ENCODE data around the gene ASF1A. TPM values are rescaled to one million over a fixed set of nuclear protein-coding genes. Genes with fewer than 3 reads are reported as not detected.

The ASF1A gene
- total and polyA plus RNA-seq, 2 experiments from 2014 or later = 25.4 to 72.2 TPM

- peaks cover 5% of the 10 kb centered on the region for H3K27me3 Mint-ChIP-seq (ENCODE audit: insufficient read depth, low read depth, poor library complexity)
- DNase-seq (ENCODE audit: low spot score) = no peak
- H2AFZ ChIP-seq = peak overlapping the region; percentile 52; the same call in 1 of the 2 replicates
- no peak overlapping the region for H3K4me3 ChIP-seq
- H3K9me2 ChIP-seq (ENCODE audit: insufficient read depth) = no peaks in the 10 kb centered on the region
- no peaks in the 10 kb centered on the region for H3K27me3 ChIP-seq (ENCODE audit: insufficient read depth)
- H3K4me1 Mint-ChIP-seq = peaks cover 29% of the 10 kb centered on the region
- H4K20me1 ChIP-seq (replicated peaks; ENCODE audit: insufficient read depth) = no peaks in the 10 kb centered on the region
- H3K4me1 ChIP-seq (ENCODE audit: insufficient read depth) = peaks cover 11% of the 10 kb centered on the region
- H3K27ac ChIP-seq (ENCODE audit: low read depth) = peak overlapping the region; percentile 11; the same call in 1 of the 2 replicates
- peak overlapping the region; percentile 12; the same call in 1 of the 2 replicates for H3K4me2 ChIP-seq
- no peaks in the 10 kb centered on the region for H3K9me3 Mint-ChIP-seq
- H3F3A ChIP-seq (replicated peaks; ENCODE audit: low read depth) = no peaks in the 10 kb centered on the region
- no peaks in the 10 kb centered on the region for H3K36me3 Mint-ChIP-seq (ENCODE audit: low read depth)
- ATAC-seq = peak; percentile 30; the same call in 2 of the 3 replicates
- H3K36me3 ChIP-seq (ENCODE audit: insufficient read depth) = no peaks in the 10 kb centered on the region
- H3K4me3 Mint-ChIP-seq = no peak overlapping the region
- H3K27ac Mint-ChIP-seq = peak overlapping the region; percentile 84
- H3K79me2 ChIP-seq (replicated peaks; ENCODE audit: insufficient read depth) = peaks cover 36% of the 10 kb centered on the region
- TF ChIP-seq CTCF (conservative IDR thresholded peaks at IDR 0.05; ENCODE audit: low read depth in 2 of 2) = no peak
- no peak for TF ChIP-seq POLR2AphosphoS5 (IDR thresholded peaks at IDR 0.05; ENCODE audit: low read depth)
- TF ChIP-seq ZNF462 (CRISPR knock-in tag; IDR thresholded peaks at IDR 0.05) = no peak
- TF ChIP-seq ZNF331 (CRISPR knock-in tag; IDR thresholded peaks at IDR 0.05; ENCODE audit: low read depth) = no peak
- no peak for TF ChIP-seq REST (IDR thresholded peaks at IDR 0.05; ENCODE audit: unreplicated experiment)
- no peak for TF ChIP-seq EZH2 (IDR thresholded peaks at IDR 0.05; ENCODE audit: low read depth, unreplicated experiment)
- TF ChIP-seq NANOG (IDR thresholded peaks at IDR 0.05; ENCODE audit: borderline replicate concordance) = no peak
- no peak for TF ChIP-seq JUNB (IDR thresholded peaks at IDR 0.05; ENCODE audit: unreplicated experiment)
- TF ChIP-seq CREB1 (CRISPR knock-in tag; IDR thresholded peaks at IDR 0.05; ENCODE audit: low read depth) = no peak
- TF ChIP-seq ZNF114 (CRISPR knock-in tag; IDR thresholded peaks at IDR 0.05) = no peak
- no peak for TF ChIP-seq ETS1 (IDR thresholded peaks at IDR 0.05)
- TF ChIP-seq EZH2phosphoT487 (IDR thresholded peaks at IDR 0.05; ENCODE audit: unreplicated experiment) = no peak
- TF ChIP-seq STAT1 (IDR thresholded peaks at IDR 0.05; ENCODE audit: unreplicated experiment) = no peak
These were observed 11.5 kb upstream of the ASF1A start for GRCh38 chr6:118882314-118882905.
